Endometrial microvascular endothelial cells (primary cell): ENCODE data around the gene DENND1A. TPM values are rescaled to one million over a fixed set of nuclear protein-coding genes. Genes with fewer than 3 reads are reported as not detected.
"Not testable (repeated sequence)": the region's sequence is repeated elsewhere in the genome, so short reads cannot be mapped to it uniquely, and the experiment has no call there.

Experiments used
- in situ Hi-C: cut with HindIII; loops from 2 replicates; pipeline ENCODE4 v1.10.0; 2017; ENCODE audit warnings: low sequenced_read_pairs, low pct_unique_long_range_greater_than_20kb; ENCODE audit errors: inconsistent ontology term
- total RNA-seq: library from RNA; depleted of rRNA; stranded (reverse); fragments of >200 nt; gene quantifications from one replicate; pipeline ENCODE4 v1.2.3, GENCODE V29; 2015; ENCODE audit errors: inconsistent ontology term

DENND1A gene
- total RNA-seq, 1 donor from 2014 or later = 13.6 TPM

DNA sequence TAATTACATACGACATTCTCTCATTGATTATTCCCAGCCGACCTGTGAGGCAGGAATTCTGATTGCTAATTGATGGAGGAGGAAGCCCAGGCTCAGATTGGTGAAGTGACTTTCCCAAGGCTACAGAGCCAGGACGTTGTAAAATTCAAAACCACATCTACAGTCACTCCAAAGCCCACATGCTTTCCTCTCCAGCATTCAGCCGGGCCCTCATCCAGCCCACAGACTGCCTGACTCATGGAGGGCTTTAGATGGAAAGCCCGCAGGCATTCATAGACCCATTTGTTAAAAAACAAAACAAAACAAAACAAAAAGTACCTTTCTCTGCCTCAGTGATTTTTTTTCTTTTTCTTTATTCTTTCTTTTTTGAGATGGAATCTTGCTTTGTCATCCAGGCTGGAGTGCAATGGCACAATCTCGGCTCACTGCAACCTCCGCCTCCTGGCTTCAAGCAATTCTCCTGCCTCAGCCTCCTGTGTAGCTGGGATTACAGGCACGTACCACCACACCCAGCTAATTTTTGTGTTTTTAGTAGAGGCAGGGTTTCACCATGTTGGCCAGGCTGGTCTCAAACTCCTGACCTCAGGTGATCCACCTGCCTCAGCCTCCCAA is 596.8 kb downstream of the DENND1A start:
- in situ Hi-C loops = not testable (repeated sequence)

DNA sequence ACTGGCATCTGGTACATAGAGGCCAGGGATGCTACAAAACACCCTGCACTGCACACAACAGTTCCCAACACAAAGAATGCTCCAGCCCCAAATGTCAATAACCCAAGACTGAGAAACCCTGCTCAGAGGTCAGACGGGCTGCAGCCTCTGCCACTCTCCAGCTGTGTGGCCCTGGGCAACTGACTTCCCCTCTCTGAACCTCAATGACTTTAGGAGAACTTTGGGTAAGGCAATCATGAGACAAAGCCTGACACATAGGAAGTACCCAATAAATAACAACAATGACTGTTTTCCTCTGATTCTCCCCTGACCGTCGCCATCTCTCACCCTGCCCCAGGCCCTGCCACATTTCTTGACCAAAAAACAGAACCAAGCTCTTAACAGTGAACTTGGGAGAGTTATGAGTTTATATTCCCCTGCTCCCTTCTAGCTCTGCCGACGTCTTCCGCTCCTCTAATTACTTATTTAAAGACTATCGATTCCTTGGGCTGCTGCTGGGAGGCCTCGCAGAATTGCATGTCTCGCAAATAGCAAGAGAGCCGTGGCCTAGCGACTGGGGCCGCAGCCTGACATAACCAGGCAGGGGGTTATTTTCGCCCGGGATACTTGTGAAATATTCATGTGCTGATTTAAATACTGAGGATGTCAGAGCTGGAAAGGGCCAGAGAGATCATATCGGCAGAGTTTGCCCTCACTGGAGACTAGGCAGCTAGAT is 598.4 kb downstream of the DENND1A start:
- in situ Hi-C loops = no loop called here

Other genes with a start within 250 kb of the DENND1A start
- gene LHX2, start 81.6 kb upstream of the DENND1A start, total RNA-seq = not detected